Activated CD4-positive, alpha-beta T cell treated with anti-CD3 and anti-CD28 coated beads, Interleukin-2, amount 10 ng/mL, durations not matched to agents 24 days and 14 days (primary cell): ENCODE results near the gene WBP2. TPM values are rescaled to one million over a fixed set of nuclear protein-coding genes. Genes with fewer than 3 reads are reported as not detected.

Source experiments
- DNase-seq: peaks from one replicate; pipeline ENCODE4 v3.0.0; 2022
- H3K27ac Mint-ChIP-seq: one replicate; pipeline ENCODE4 v1.8.0; 2022; ENCODE audit warnings: mild to moderate bottlenecking, mixed read lengths
- H3K27me3 Mint-ChIP-seq: one replicate; pipeline ENCODE4 v1.8.0; 2022; ENCODE audit warnings: mixed read lengths
- H3K36me3 Mint-ChIP-seq: one replicate; pipeline ENCODE4 v1.8.0; 2022; ENCODE audit warnings: low read depth, mild to moderate bottlenecking, mixed read lengths
- H3K4me1 Mint-ChIP-seq: one replicate; pipeline ENCODE4 v1.8.0; 2021; ENCODE audit warnings: mixed read lengths
- H3K4me3 Mint-ChIP-seq: one replicate; pipeline ENCODE4 v1.8.0; 2022; ENCODE audit warnings: mild to moderate bottlenecking, moderate library complexity, mixed read lengths
- H3K9me3 Mint-ChIP-seq: one replicate; pipeline ENCODE4 v1.8.0; 2021; ENCODE audit warnings: mixed read lengths
- intact Hi-C: fragments of 100-400 bp; cut with micrococcal nuclease; formaldehyde crosslinking; loops from one replicate; pipeline ENCODE4 v1.15.1; 2023
- total RNA-seq: library from RNA; stranded (reverse); gene quantifications from 2 replicates; pipeline ENCODE4 v1.2.3, GENCODE V29; 2022

Gene WBP2
- total RNA-seq, 1 donor from 2014 or later = 70.0 TPM

DNA sequence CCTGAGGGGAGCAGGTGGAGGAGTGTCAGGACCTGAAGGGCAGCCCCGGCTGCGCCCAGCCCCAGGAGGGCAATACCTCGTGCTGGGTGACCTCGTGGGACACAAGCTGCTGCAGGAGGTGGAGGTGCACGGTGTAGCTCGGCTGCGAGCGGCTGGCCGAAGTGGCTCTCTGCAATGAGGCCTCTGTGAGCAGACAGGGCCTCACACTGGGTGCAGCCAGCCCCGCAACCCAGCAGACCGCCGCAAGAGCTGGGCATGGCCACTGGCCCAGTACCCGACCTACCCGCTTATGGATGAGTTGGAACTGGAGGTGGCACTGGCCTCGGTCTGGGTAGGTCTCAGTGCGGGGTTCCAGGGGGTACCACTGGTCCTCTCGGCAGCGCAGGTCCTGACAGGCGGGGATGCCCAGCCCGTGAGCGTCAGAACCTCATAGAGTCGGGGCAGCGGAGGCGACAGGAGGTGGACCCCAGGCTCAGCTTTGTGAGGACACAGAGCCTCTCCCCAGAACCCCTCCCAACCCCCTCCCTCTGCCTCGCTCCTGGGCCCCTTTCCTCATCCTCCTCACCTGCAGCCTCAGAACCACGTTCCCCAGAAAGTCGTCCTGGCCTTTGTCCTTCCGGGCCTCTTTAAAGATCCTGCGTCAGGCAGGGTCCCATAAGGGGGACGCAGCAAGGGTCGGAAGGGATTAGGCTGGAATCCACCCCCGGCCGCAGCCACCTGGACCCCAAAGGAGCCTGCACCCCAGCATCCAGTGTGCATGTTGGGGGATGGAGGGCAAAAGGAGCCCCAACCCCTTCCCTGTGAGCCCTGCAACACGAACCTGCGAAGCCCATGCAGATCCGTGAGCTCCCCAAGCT, 15.0 kb downstream of the WBP2 start:
- Mint-ChIP-seq H3K36me3 (peaks cover 27% of the 10 kb centered on the region), H3K27me3 (no peaks in the 10 kb centered on the region), H3K4me3 (no peak overlapping the region), H3K27ac (no peak overlapping the region), H3K4me1 (peaks cover 5% of the 10 kb centered on the region), H3K9me3 (no peaks in the 10 kb centered on the region)
- DNase-seq = no peak
- intact Hi-C loops = no loop called here

- no peaks in the 10 kb centered on the region for H3K9me3 Mint-ChIP-seq
- no peaks in the 10 kb centered on the region for H3K27me3 Mint-ChIP-seq
- no peak overlapping the region for H3K27ac Mint-ChIP-seq
- intact Hi-C loops = no loop called here
- no peak for DNase-seq
- H3K4me1 Mint-ChIP-seq = peaks cover 14% of the 10 kb centered on the region
- H3K4me3 Mint-ChIP-seq = no peak overlapping the region
- peaks cover 42% of the 10 kb centered on the region for H3K36me3 Mint-ChIP-seq
Measured at GRCh38 chr17:75838410-75838809, 16.7 kb downstream of the WBP2 start.

- peaks cover 19% of the 10 kb centered on the region for H3K4me1 Mint-ChIP-seq
- H3K27ac Mint-ChIP-seq = no peak overlapping the region
- H3K36me3 Mint-ChIP-seq = peaks cover 45% of the 10 kb centered on the region
- H3K9me3 Mint-ChIP-seq = no peaks in the 10 kb centered on the region
- intact Hi-C loops = no loop called here
- no peak overlapping the region for H3K4me3 Mint-ChIP-seq
- H3K27me3 Mint-ChIP-seq = no peaks in the 10 kb centered on the region
- DNase-seq = no peak
Measured at GRCh38 chr17:75837899-75838298, 17.2 kb downstream of the WBP2 start.

- peaks cover 23% of the 10 kb centered on the region for H3K4me1 Mint-ChIP-seq
Measured at GRCh38 chr17:75836605-75837004, 18.5 kb downstream of the WBP2 start.

DNA sequence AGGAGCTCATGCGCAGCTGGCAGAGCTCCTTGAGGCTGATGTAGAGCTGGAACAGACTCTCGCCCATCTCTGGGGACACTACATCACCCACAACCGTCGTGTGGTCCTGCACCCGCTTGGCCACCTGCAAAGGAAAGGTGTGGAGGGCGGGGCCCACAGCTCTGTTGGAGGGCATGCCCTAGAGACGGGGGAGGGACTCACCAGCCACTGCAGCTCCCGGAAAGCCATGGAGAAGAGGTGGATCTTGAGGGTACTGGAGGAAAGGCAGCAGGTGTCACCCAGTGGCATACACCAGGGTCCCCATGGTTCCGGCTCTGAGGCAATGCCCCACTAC, 19.5 kb downstream of the WBP2 start:
- intact Hi-C loops = no loop called here
- Mint-ChIP-seq H3K4me3 (no peak overlapping the region), H3K4me1 (peaks cover 23% of the 10 kb centered on the region)

More at GRCh38 chr17:75836605-75837004, 18.5 kb downstream of the WBP2 start:
- no peak overlapping the region for H3K27ac Mint-ChIP-seq
- H3K9me3 Mint-ChIP-seq = no peaks in the 10 kb centered on the region
- no peaks in the 10 kb centered on the region for H3K27me3 Mint-ChIP-seq
- no peak for DNase-seq
- H3K36me3 Mint-ChIP-seq = peaks cover 46% of the 10 kb centered on the region
- intact Hi-C loops = no loop called here
- H3K4me3 Mint-ChIP-seq = no peak overlapping the region

DNA sequence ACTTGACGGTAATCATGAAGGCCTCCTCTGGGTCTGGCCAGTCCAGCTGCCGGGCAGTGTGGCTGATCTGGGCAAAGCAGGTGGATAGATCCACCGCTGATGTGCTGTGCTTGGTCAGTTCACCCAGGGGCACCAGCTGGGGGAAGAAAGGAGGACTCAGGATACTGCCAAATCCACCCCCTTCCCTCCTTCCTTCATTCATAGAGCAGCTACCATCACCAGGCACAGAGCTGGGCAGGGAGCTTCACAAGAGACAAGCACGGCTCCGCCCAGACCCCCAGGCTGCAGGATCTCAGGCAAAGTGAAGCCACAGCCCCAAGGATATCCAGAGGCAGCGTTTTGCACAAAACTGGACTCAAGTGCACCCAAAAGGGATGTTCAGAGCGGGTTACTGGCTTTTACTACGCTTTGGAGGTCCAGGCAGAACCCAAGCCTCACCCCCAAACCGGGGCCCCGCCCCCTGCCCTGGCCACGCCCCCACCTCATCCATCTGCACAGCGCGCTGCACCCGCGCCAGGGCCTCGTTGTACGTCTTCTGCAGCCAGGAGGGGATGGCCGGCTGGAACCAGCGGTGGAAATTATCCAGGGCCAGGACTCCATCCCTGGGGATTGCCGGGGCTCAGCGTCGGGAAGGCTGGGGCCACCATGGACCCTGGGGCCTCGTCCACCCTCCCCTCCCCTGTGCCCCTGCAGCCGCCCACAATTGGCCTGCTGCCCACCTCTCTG, 20.0 kb downstream of the WBP2 start:
- Mint-ChIP-seq H3K27ac (peak overlapping the region; percentile 48), H3K27me3 (no peaks in the 10 kb centered on the region), H3K4me3 (no peak overlapping the region), H3K9me3 (no peaks in the 10 kb centered on the region), H3K36me3 (peaks cover 48% of the 10 kb centered on the region), H3K4me1 (peaks cover 23% of the 10 kb centered on the region)
- DNase-seq = no peak
- intact Hi-C loops = no loop called here

More for the DNA sequence above, 19.5 kb downstream of the WBP2 start:
- DNase-seq = no peak
- Mint-ChIP-seq H3K27ac (no peak overlapping the region), H3K36me3 (peaks cover 46% of the 10 kb centered on the region), H3K27me3 (no peaks in the 10 kb centered on the region), H3K9me3 (no peaks in the 10 kb centered on the region)

GRCh38 chr17:75834279-75834920, 20.7 kb downstream of the WBP2 start:
- H3K4me1 Mint-ChIP-seq = peaks cover 23% of the 10 kb centered on the region
- no peak overlapping the region for H3K4me3 Mint-ChIP-seq
- H3K27ac Mint-ChIP-seq = peak overlapping the region; percentile 48
- intact Hi-C loops = no loop called here
- peaks cover 50% of the 10 kb centered on the region for H3K36me3 Mint-ChIP-seq
- H3K27me3 Mint-ChIP-seq = no peaks in the 10 kb centered on the region
- H3K9me3 Mint-ChIP-seq = no peaks in the 10 kb centered on the region
- no peak for DNase-seq

GRCh38 chr17:75832652-75833400, 22.3 kb downstream of the WBP2 start:
- Mint-ChIP-seq H3K36me3 (peaks cover 45% of the 10 kb centered on the region), H3K4me1 (peaks cover 25% of the 10 kb centered on the region), H3K27ac (peak overlapping the region; percentile 91), H3K27me3 (no peaks in the 10 kb centered on the region), H3K4me3 (peak overlapping the region; percentile 78), H3K9me3 (no peaks in the 10 kb centered on the region)
- intact Hi-C loops = no loop called here
- DNase-seq = peak; percentile 78

DNA sequence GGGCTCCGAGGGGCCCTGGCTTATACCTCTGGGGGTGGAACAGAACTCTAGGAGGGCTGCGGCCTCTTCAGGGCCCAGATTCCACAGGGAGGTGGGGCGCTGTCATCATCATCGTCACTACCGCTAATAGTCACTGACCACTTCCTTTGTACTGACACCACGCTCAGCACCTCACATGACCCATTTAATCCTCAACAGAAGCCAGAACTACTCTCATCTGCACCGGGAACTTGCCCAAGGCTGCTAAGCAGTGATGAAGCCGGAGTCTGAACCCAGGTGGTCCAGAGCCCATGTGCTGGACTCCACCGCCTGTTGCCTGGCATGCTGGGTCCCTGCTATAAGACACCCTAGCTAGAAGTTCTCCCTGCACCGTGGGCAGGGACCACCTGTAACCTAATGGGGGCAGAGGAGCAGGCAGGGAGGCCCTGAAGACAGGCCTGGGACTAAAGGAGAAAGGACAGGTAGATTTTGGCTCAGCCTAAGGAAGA, 22.9 kb downstream of the WBP2 start:
- intact Hi-C loops = no loop called here
- DNase-seq = peak; percentile 72
- H3K4me3 Mint-ChIP-seq = peak overlapping the region; percentile 78

GRCh38 chr17:75831032-75831571, 24.0 kb downstream of the WBP2 start:
- Mint-ChIP-seq H3K27me3 (no peaks in the 10 kb centered on the region), H3K4me3 (no peak overlapping the region), H3K36me3 (peaks cover 39% of the 10 kb centered on the region), H3K9me3 (no peaks in the 10 kb centered on the region), H3K27ac (no peak overlapping the region), H3K4me1 (peaks cover 25% of the 10 kb centered on the region)
- no peak for DNase-seq
- intact Hi-C loops = no loop called here

More for the DNA sequence above, 22.9 kb downstream of the WBP2 start:
- peak overlapping the region; percentile 91 for H3K27ac Mint-ChIP-seq
- peaks cover 40% of the 10 kb centered on the region for H3K36me3 Mint-ChIP-seq
- H3K27me3 Mint-ChIP-seq = no peaks in the 10 kb centered on the region
- H3K4me1 Mint-ChIP-seq = peaks cover 25% of the 10 kb centered on the region
- no peaks in the 10 kb centered on the region for H3K9me3 Mint-ChIP-seq

DNA sequence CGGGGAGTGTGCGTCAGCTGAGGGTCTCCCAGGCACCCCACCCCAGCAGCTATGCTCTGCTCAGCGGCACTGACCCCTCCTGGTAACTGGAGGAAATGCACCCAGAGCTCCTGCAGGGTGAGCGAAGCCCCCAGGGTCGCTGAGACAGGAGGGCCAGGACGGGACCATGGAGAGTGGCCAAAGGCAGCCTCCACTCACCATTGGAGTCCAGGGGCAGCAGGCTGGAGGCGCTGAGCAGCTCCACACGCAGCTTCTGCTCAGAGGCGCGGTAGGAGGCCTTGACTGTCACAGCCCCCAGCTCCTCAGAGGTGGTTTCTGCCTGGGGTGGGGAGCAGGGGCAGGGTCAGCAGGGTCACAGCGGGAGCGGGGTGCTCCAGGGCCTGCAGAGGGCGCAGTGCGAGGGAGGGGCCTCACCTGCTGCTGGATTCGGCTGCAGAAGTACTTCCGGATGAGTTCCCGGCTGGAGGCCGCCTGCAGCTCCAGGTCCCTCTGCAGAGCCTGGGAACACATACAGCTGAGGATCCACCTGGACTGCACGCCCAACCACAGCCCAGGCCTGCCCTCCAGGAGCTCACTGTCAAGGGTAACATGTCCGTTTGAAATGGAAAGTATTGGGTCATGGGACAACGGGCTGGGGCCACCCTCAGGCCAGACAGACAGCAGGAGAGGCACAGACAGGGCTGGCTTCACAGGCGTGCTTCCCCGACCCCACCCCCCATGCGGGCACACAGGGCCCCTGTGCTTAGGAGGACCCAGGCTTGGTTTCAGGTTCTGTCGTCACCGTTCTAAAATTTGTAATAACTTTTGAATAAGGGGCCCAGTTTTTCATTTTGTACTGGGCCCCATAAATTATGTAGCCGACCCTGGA, 24.7 kb downstream of the WBP2 start:
- intact Hi-C loops = no loop called here
- H3K27ac Mint-ChIP-seq = no peak overlapping the region
- no peaks in the 10 kb centered on the region for H3K27me3 Mint-ChIP-seq
- H3K9me3 Mint-ChIP-seq = no peaks in the 10 kb centered on the region
- no peak overlapping the region for H3K4me3 Mint-ChIP-seq
- DNase-seq = peak; percentile 78
- H3K4me1 Mint-ChIP-seq = peaks cover 25% of the 10 kb centered on the region
- peaks cover 39% of the 10 kb centered on the region for H3K36me3 Mint-ChIP-seq

- peaks cover 38% of the 10 kb centered on the region for H3K36me3 Mint-ChIP-seq
- H3K4me3 Mint-ChIP-seq = no peak overlapping the region
- intact Hi-C loops = loop anchor here (5.0 kb wide), 2 partner anchors 52 to 77 kb away; a partner anchor contains a TSS
- no peaks in the 10 kb centered on the region for H3K27me3 Mint-ChIP-seq
- H3K27ac Mint-ChIP-seq = no peak overlapping the region
- no peaks in the 10 kb centered on the region for H3K9me3 Mint-ChIP-seq
- DNase-seq = no peak
- H3K4me1 Mint-ChIP-seq = peaks cover 24% of the 10 kb centered on the region
Measured at GRCh38 chr17:75829747-75830146, 25.4 kb downstream of the WBP2 start.
